ENCODE measurements around the gene PSG4.
"Not testable (repeated sequence)": the region's sequence is repeated elsewhere in the genome, so short reads cannot be mapped to it uniquely, and the experiment has no call there.

DNA sequence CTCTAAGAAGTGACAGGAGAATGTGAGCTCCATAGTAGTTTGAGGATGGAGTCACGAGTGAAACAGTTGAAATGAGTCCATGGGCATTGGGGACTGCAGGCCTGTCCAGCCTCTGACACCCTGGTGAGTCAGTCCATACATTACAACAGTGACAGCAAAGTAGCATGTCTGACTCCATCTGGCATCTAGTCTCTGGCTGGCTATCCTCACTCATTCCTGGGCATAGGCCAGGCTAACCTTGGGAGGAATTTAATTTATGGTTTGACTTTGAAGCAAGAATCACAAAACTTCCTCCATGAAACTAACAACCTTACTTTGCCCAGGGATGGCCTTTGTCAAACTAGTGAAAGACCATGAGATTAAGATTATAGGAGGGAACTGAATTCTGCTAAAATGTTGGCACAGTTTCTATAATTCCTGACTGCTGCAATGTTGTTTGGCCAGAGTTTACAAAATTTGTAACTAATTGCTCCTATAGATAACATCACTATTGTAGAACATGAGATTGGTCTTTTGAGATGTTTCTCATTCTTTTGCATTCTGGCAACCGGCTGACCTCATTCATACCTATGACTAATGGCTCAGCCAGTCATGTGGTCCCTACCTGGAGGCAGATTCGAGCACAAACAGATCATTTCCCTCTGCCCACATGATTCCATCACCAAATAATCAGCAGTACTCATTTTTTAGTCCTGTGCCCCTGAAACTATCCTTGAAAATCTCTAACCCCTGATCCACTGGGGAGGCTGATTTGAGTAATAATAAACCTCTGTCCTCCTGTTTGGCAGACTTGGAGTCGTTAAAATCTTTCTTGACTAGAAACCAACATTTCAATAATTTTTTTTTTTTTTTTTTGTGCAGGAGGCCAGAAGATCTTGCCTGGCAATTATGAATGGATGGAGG, 23.3 kb downstream of the PSG4 start:
- TF ChIP-seq, protein P1, sequence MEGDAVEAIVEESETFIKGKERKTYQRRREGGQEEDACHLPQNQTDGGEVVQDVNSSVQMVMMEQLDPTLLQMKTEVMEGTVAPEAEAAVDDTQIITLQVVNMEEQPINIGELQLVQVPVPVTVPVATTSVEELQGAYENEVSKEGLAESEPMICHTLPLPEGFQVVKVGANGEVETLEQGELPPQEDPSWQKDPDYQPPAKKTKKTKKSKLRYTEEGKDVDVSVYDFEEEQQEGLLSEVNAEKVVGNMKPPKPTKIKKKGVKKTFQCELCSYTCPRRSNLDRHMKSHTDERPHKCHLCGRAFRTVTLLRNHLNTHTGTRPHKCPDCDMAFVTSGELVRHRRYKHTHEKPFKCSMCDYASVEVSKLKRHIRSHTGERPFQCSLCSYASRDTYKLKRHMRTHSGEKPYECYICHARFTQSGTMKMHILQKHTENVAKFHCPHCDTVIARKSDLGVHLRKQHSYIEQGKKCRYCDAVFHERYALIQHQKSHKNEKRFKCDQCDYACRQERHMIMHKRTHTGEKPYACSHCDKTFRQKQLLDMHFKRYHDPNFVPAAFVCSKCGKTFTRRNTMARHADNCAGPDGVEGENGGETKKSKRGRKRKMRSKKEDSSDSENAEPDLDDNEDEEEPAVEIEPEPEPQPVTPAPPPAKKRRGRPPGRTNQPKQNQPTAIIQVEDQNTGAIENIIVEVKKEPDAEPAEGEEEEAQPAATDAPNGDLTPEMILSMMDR (IDR thresholded peaks at IDR 0.05; ENCODE audit: low read depth, low read length, missing input control), result not testable (repeated sequence)
- TF ChIP-seq, protein P2, sequence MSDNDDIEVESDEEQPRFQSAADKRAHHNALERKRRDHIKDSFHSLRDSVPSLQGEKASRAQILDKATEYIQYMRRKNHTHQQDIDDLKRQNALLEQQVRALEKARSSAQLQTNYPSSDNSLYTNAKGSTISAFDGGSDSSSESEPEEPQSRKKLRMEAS (IDR thresholded peaks at IDR 0.05), result not testable (repeated sequence)
- TF ChIP-seq JUND (IDR thresholded peaks at IDR 0.05); FOXA2 (IDR thresholded peaks at IDR 0.05); TAF1 (conservative IDR thresholded peaks at IDR 0.05); SP1 (IDR thresholded peaks at IDR 0.05); GABPA (IDR thresholded peaks at IDR 0.05 in 1 of 2, conservative IDR thresholded peaks at IDR 0.05 in 1 of 2); EGR1 (IDR thresholded peaks at IDR 0.05; ENCODE audit: low read depth in 2 of 2); HNF4G (IDR thresholded peaks at IDR 0.05): not testable (repeated sequence)
- TF ChIP-seq, protein P3, sequence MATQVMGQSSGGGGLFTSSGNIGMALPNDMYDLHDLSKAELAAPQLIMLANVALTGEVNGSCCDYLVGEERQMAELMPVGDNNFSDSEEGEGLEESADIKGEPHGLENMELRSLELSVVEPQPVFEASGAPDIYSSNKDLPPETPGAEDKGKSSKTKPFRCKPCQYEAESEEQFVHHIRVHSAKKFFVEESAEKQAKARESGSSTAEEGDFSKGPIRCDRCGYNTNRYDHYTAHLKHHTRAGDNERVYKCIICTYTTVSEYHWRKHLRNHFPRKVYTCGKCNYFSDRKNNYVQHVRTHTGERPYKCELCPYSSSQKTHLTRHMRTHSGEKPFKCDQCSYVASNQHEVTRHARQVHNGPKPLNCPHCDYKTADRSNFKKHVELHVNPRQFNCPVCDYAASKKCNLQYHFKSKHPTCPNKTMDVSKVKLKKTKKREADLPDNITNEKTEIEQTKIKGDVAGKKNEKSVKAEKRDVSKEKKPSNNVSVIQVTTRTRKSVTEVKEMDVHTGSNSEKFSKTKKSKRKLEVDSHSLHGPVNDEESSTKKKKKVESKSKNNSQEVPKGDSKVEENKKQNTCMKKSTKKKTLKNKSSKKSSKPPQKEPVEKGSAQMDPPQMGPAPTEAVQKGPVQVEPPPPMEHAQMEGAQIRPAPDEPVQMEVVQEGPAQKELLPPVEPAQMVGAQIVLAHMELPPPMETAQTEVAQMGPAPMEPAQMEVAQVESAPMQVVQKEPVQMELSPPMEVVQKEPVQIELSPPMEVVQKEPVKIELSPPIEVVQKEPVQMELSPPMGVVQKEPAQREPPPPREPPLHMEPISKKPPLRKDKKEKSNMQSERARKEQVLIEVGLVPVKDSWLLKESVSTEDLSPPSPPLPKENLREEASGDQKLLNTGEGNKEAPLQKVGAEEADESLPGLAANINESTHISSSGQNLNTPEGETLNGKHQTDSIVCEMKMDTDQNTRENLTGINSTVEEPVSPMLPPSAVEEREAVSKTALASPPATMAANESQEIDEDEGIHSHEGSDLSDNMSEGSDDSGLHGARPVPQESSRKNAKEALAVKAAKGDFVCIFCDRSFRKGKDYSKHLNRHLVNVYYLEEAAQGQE (IDR thresholded peaks at IDR 0.05), result not testable (repeated sequence)
- TF ChIP-seq, protein P4, sequence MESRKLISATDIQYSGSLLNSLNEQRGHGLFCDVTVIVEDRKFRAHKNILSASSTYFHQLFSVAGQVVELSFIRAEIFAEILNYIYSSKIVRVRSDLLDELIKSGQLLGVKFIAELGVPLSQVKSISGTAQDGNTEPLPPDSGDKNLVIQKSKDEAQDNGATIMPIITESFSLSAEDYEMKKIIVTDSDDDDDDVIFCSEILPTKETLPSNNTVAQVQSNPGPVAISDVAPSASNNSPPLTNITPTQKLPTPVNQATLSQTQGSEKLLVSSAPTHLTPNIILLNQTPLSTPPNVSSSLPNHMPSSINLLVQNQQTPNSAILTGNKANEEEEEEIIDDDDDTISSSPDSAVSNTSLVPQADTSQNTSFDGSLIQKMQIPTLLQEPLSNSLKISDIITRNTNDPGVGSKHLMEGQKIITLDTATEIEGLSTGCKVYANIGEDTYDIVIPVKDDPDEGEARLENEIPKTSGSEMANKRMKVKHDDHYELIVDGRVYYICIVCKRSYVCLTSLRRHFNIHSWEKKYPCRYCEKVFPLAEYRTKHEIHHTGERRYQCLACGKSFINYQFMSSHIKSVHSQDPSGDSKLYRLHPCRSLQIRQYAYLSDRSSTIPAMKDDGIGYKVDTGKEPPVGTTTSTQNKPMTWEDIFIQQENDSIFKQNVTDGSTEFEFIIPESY (IDR thresholded peaks at IDR 0.05), result not testable (repeated sequence)

Data from liver (tissue), 3 donors.